HL-60/S4 treated with phorbol 12-myristate 13-acetate at 8.2 ng/mL for 4 days and 3 days (cell line): ENCODE data around the gene DIPK2B.

Source experiments
- in situ Hi-C: fragments of 300-500 bp; cut with MboI; formaldehyde crosslinking; loops from 2 replicates; pipeline ENCODE4 v1.15.0; 2022; ENCODE audit warnings: low sequenced_read_pairs

DIPK2B gene

DNA sequence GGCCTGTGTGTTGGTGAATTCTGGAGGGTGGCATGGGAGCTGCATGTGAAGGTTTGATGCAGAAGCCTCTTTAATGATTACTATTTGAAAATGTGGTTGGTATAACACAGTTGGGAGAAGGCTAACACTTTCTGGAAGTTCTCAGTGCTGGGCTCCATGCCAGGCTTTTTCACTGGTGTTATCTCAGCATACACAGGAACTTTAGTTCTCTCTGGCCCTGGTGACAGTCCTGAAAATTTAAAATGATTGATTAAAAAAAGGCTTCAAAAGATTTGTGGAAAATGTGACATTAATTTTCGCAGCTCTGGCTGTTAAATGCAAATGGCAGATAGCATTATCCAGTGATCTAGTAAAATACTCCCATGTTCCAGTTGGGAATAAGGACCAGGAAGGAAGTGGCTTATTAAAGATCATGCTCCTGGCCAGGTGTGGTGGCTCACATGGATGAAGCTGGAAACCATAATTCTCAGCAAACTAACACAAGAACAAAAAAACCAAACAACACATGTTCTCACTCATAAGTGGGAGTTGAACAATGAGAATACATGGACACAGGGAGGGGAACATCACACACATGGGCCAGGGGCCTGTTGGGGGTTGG lies 36.6 kb downstream of the DIPK2B start:
- in situ Hi-C loops = no loop called here

DNA sequence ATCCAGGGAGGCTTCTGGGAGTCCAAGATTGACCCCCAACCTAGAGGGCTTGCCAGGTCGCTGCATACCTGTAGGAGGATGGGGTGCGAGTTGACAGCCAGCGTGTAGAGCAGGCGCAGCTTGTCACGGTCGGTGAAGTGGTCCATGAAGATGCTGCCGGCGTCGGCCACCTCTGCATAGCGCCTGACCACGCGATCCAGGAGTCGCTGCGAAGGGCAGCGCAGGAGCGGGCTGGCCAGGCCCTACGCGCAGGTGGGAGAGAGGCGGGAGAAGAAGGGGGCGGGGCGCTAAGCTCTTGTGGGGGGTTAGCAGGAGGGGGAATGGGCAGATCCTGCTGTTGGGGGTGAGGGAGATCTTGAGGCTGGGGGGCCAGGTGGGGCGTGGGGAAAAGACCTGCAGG lies 43.0 kb downstream of the DIPK2B start:
- in situ Hi-C loops = no loop called here

DNA sequence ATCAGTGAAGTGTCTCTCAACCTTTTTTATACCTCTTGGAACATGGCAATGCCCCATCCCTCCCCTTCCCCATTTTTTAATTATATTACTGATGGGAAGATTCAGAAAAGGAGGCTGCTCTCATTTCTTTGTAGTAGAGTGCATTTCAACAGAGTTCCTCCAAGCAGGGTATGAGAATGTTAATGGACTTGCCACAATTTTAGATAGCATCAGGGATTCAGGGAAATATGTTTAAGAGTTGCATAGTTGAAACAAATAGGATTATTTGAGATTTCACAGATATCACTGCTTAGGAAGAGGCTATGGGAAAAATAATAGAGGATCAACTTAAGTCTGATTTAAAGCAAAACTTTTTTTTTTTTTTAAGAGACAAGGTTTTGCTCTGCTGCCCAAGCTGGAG lies 46.2 kb downstream of the DIPK2B start:
- in situ Hi-C loops = no loop called here

DNA sequence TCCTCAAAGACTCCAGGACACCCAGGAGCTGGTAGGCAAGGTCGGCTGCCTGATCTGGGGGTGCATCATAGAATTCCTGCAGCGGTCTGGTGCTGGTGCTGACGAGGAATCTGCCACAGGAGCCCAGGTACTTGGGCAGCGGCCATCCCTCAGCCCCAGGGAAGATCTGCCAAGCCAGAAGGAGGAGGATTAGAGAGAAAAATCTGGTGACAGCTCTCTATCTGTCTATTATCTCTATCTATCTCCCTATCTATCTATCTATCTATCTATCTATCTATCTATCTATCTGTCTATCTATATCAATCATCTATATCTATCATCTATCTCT lies 46.7 kb downstream of the DIPK2B start:
- in situ Hi-C loops = no loop called here
